Prostate gland (tissue), 2 donors: ENCODE data around the gene INAVA. TPM values are rescaled to one million over a fixed set of nuclear protein-coding genes. Genes with fewer than 3 reads are reported as not detected.

ENCODE experiments used
- DNase-seq: peaks from one replicate; pipeline ENCODE4 v3.0.0-alpha.2; 2019; ENCODE audit warnings: low spot score
- H3K27ac ChIP-seq, 2 donors: fragments of 200-600 bp; sonication (generic); 2 replicates each; pipeline ENCODE4 v1.5.1; 2017 to 2019
- H3K27me3 ChIP-seq: fragments of 200-600 bp; sonication (generic); replicated peaks from 2 replicates; pipeline ENCODE4 v1.5.1; 2019; ENCODE audit not compliant: insufficient read depth
- H3K36me3 ChIP-seq, 2 donors: fragments of 200-600 bp; sonication (generic); 1 replicate in 1 of 2; 2 replicates in 1 of 2; pipeline versions ENCODE4 v1.5.1 to v1.8.1; 2017 to 2019
- H3K4me1 ChIP-seq: fragments of 200-600 bp; sonication (generic); replicated peaks from 2 replicates; pipeline ENCODE4 v1.5.1; 2019
- H3K4me3 ChIP-seq, 2 donors: fragments of 200-600 bp; sonication (generic); 2 replicates each; pipeline ENCODE4 v1.5.1; 2017 to 2019
- H3K9me3 ChIP-seq: fragments of 200-600 bp; sonication (generic); 2 replicates; pipeline ENCODE4 v1.5.1; 2017
- POLR2A ChIP-seq: fragments of 450-650 bp; IDR thresholded peaks from one replicate; pipeline ENCODE4 v1.6.1; 2016; ENCODE audit warnings: antibody characterized with exemption, mild to moderate bottlenecking
- POLR2AphosphoS5 ChIP-seq: sonication (generic); formaldehyde crosslinking; IDR thresholded peaks from one replicate; pipeline ENCODE4 v1.6.1; 2017; ENCODE audit warnings: antibody characterized with exemption
- WGBS: methylation state at CpG from one replicate; pipeline ENCODE4 v1.1.5; 2018; 5-methylcytosine and 5-hydroxymethylcytosine counted together
- intact Hi-C: fragments of 100-400 bp; cut with DNase I; formaldehyde crosslinking; loops from one replicate; pipeline ENCODE4 v1.14.2; 2022
- total RNA-seq, 2 donors: library from RNA; depleted of rRNA; stranded (reverse); fragments of >200 nt; gene quantifications; one replicate each; pipeline ENCODE4 v1.1.0, GENCODE V29; 2016
- TF ChIP-seq, protein P1 (sequence below), 4 experiments: fragments of 200-600 bp in 2 of 4; fragments of 450-650 bp in 2 of 4; sonication (generic) in 2 of 4; IDR thresholded peaks; 1 replicate in 3 of 4; 2 replicates in 1 of 4; pipeline ENCODE4 v1.5.1; 2016 to 2019; ENCODE audit warnings: antibody characterized with exemption in 4 of 4, mild to moderate bottlenecking in 2 of 4, moderate library complexity in 2 of 4

Gene INAVA
- total RNA-seq, 2 donors from 2014 or later, result 7.4 to 27.1 TPM

GRCh38 chr1:200919386-200919785 lies 24.7 kb downstream of the INAVA start:
- no peaks in the 10 kb centered on the region for H3K36me3 ChIP-seq
- no peaks in the 10 kb centered on the region for H3K4me1 ChIP-seq
- H3K27me3 ChIP-seq, result no peaks in the 10 kb centered on the region
- no peak overlapping the region for H3K27ac ChIP-seq
- intact Hi-C loops, result no loop called here
- DNase-seq, result no peak
- WGBS, result 80% methylated on average over 2 of the region's 2 CpGs
- no peaks in the 10 kb centered on the region for H3K9me3 ChIP-seq
- no peak overlapping the region for H3K4me3 ChIP-seq
- TF ChIP-seq POLR2A (no peak), POLR2AphosphoS5 (no peak)
- TF ChIP-seq, protein P1, sequence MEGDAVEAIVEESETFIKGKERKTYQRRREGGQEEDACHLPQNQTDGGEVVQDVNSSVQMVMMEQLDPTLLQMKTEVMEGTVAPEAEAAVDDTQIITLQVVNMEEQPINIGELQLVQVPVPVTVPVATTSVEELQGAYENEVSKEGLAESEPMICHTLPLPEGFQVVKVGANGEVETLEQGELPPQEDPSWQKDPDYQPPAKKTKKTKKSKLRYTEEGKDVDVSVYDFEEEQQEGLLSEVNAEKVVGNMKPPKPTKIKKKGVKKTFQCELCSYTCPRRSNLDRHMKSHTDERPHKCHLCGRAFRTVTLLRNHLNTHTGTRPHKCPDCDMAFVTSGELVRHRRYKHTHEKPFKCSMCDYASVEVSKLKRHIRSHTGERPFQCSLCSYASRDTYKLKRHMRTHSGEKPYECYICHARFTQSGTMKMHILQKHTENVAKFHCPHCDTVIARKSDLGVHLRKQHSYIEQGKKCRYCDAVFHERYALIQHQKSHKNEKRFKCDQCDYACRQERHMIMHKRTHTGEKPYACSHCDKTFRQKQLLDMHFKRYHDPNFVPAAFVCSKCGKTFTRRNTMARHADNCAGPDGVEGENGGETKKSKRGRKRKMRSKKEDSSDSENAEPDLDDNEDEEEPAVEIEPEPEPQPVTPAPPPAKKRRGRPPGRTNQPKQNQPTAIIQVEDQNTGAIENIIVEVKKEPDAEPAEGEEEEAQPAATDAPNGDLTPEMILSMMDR (IDR thresholded peaks at IDR 0.05), result no peak

DNA sequence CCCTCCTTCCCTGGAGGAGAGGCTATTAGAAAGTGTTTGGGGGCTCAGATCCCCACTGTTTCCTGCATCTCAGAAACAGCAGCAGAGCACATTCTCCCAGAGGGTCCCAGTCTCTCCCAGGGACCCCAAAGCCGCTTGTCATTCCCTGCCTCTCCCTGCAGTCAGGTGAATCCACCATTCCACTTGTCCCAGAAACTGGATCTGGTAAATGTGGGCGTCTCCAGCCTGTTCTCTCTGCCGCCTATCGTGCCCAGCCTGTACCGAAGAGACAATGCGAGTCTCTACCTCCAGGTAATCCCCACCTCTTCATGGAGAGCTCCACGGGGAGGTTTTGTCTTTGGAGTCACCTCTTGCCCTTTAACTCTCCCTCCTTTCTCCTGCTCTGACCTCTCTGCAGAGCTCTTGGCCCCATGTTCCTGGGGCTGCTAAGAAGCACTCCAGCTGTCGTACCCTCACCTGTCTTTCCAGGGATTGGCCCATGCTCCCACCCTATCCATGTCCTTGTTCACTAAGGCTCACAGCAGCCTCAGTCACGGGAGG lies 26.9 kb downstream of the INAVA start:
- 84% methylated on average over 9 of the region's 9 CpGs for WGBS
- H3K4me1 ChIP-seq, result no peaks in the 10 kb centered on the region
- H3K27ac ChIP-seq, result no peak overlapping the region
- no peak overlapping the region for H3K4me3 ChIP-seq
- TF ChIP-seq POLR2A (no peak), POLR2AphosphoS5 (no peak)
- TF ChIP-seq, protein P1 (IDR thresholded peaks at IDR 0.05), result no peak
- intact Hi-C loops, result no loop called here
- H3K27me3 ChIP-seq, result no peaks in the 10 kb centered on the region
- no peak for DNase-seq
- H3K9me3 ChIP-seq, result no peaks in the 10 kb centered on the region
- no peaks in the 10 kb centered on the region for H3K36me3 ChIP-seq

DNA sequence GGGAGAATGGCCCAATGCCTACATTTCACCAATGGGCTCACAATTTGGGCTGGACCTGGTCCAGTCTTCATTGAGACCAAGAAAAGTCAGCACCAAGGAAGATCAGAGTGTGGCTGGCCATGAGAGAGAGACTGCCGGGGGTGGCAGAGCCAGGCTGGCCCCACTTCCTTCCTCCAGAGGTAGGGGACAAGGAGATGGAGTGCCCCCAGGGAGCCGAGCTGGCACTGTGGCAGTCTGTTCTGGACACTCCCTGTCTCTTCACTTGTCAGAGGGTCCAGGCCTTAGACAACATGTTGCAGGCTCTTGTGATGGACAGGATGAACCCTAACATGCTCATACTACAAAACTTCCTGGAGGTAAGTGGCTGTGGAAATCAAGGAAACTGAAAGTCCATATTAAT lies 27.7 kb downstream of the INAVA start:
- TF ChIP-seq, protein P1 (IDR thresholded peaks at IDR 0.05), result no peak
- no peak for TF ChIP-seq POLR2AphosphoS5
- TF ChIP-seq POLR2A, result no peak
- no peaks in the 10 kb centered on the region for H3K36me3 ChIP-seq
- intact Hi-C loops, result no loop called here
- no peak for DNase-seq
- 87% methylated on average over 2 of the region's 2 CpGs for WGBS
- no peak overlapping the region for H3K4me3 ChIP-seq
- H3K9me3 ChIP-seq, result no peaks in the 10 kb centered on the region
- no peak overlapping the region for H3K27ac ChIP-seq
- no peaks in the 10 kb centered on the region for H3K27me3 ChIP-seq
- H3K4me1 ChIP-seq, result no peaks in the 10 kb centered on the region

- H3K36me3 ChIP-seq, result no peaks in the 10 kb centered on the region
- no peak for DNase-seq
- 43% methylated on average over 1 of the region's 1 CpG for WGBS
These were observed 28.9 kb downstream of the INAVA start for GRCh38 chr1:200923601-200924000.

DNA sequence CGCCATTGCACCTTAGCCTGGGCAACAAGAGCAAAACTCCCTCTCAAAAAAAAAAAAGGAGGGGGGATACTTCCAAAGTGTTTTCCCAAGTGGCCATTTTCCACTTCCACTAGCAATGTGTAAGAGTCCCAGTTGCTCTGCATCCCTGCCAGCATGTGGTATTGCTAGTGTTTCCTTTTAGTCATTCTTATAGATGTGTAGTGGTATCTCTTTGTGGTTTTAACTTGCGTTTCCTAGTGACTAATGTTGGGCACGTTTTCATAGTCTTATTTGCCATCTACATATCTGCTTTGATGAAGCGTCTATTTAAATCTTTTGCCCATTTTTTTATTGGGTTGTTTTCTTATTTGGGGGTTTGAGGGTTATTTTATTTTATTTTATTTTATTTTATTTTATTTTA lies 31.1 kb downstream of the INAVA start:
- DNase-seq, result no peak
- H3K27ac ChIP-seq, result no peak overlapping the region
- intact Hi-C loops, result no loop called here
- no peak for TF ChIP-seq POLR2A
- TF ChIP-seq, protein P1 (IDR thresholded peaks at IDR 0.05), result no peak
- TF ChIP-seq POLR2AphosphoS5, result no peak
- no peak overlapping the region for H3K4me3 ChIP-seq
- no peaks in the 10 kb centered on the region for H3K4me1 ChIP-seq
- H3K9me3 ChIP-seq, result no peaks in the 10 kb centered on the region
- H3K27me3 ChIP-seq, result no peaks in the 10 kb centered on the region
- H3K36me3 ChIP-seq, result no peaks in the 10 kb centered on the region
- 73% methylated on average over 4 of the region's 4 CpGs for WGBS

More at GRCh38 chr1:200923601-200924000, 28.9 kb downstream of the INAVA start:
- Histone ChIP-seq H3K4me3 (no peak overlapping the region), H3K27ac (no peak overlapping the region), H3K27me3 (no peaks in the 10 kb centered on the region), H3K9me3 (no peaks in the 10 kb centered on the region), H3K4me1 (no peaks in the 10 kb centered on the region)
- intact Hi-C loops, result no loop called here
- TF ChIP-seq POLR2AphosphoS5 (no peak), POLR2A (no peak)
- TF ChIP-seq, protein P1 (IDR thresholded peaks at IDR 0.05), result no peak
